GM18909 (cell line): ENCODE results near the gene POGLUT3.
A peak's percentile ranks its signal among the peaks of the same experiment; 100 is the strongest.

ENCODE experiments used
- ATAC-seq: cut with Tn5 transposase; IDR thresholded peaks from one replicate; pipeline ENCODE4 v1.9.1; 2021; ENCODE audit warnings: mild to moderate bottlenecking; ENCODE audit not compliant: unreplicated experiment, poor library complexity

Gene POGLUT3

DNA sequence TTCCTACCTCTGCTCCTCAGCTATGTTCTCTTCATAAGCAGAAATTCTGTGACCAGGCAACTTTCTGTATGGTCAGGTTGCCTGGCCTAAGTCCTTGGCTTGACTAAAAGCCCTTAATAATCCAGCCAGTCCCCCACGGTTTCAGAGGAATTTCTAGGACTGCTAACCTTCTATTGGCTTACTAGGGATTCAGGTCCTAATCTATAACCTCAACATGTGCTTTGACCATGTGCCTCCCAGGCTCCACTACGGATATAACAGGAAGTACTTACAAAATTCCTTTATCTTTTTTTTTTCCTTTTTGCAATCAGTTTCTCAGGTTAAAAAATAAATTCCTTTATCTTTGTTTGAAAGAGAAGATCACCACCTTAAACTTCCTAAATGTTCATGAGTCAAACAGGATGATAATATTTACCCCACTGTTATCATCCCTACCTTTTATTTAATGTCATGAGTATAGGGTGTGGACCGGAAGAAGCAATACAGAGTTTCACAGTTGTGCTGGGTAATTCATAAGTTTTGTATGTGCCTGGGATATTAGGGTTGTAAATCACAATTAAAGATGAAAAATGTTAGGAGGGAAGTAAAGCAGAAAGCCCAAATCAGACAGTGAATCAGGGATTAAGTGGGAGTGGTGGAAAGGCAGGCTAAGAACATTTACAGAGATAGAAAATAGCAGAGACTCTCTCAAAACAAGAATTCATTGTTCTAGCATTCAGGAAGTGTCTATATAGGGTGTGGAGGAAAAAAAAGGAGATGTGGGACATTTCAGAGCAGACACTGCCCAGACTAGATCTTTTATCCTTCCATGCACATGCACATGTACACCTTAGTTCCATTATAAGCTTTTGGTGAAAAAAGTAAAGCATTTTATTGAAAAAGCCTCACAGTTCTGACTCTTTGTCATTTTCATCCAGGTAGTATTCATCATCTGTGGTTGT is 10.7 kb upstream of the POGLUT3 start:
- ATAC-seq = no peak

- ATAC-seq = no peak
These were observed 3.2 kb upstream of the POGLUT3 start for GRCh38 chr11:108501396-108501795.

DNA sequence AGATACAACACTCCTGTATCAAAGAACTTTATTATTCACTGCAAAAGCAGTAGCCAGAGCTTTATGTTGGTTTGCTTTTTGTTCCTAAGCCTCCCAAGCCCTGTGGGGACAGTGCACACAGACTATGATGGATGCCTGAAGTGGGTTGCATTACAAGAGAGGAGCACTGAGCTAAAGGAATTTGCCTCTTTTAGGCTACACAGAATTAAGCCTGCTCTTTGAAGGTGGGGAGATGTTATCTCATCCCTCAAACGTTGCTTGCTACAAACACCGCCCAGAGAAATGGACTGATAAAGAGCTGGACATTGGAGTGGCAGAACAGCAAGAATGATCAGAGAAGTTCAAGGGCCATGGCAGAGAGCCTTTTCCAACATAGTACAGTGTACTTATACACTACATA is 2.5 kb upstream of the POGLUT3 start:
- no peak for ATAC-seq

DNA sequence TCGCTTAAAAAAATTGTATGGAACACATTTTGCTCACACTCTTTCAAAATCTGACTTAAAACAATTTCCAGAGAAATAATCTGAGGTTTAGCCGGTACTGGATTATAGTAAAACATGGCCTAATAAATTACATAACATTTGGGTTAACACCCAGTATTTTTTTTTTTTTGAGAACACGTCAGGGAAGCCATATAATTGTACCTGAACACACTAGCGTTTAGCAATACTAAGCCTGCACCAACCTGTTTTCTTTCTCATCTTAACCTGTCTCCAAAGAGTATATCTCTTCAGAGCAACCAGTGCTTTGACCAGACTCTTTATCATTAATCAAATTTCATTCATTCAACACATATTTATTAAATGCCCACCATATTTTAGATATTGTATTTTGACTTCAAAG is 2.0 kb upstream of the POGLUT3 start:
- ATAC-seq = no peak

DNA sequence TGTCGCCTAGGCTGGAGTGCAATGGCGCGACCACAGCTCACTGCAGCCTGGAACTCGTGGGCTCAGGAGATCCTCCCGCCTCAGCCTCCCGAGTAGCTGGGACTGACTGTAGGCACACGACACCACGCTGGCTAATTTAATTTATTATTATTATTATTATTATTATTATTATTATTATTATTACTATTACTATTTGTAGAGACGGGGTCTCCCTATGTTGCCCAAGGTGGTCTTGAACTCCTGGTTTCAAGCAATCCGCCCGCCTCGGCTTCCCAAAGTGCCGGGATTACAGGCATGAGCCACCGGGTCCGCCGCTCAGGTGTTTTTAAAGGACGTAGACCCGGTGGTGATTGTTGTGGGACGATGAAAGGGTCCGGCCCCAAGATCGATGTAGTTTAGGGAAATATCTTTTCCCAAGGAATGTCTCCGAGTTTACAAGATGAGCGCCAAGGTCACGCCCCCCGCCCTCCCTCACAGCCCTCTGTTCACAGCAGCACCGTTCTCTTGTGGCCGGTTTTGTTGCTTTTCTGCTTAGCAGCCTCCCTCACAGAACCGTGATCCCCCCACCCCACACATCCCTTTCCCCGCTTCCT is 728 bp upstream of the POGLUT3 start:
- no peak for ATAC-seq

- ATAC-seq = peak; percentile 60
These were observed 703 bp downstream of the POGLUT3 start for GRCh38 chr11:108497317-108498045.

DNA sequence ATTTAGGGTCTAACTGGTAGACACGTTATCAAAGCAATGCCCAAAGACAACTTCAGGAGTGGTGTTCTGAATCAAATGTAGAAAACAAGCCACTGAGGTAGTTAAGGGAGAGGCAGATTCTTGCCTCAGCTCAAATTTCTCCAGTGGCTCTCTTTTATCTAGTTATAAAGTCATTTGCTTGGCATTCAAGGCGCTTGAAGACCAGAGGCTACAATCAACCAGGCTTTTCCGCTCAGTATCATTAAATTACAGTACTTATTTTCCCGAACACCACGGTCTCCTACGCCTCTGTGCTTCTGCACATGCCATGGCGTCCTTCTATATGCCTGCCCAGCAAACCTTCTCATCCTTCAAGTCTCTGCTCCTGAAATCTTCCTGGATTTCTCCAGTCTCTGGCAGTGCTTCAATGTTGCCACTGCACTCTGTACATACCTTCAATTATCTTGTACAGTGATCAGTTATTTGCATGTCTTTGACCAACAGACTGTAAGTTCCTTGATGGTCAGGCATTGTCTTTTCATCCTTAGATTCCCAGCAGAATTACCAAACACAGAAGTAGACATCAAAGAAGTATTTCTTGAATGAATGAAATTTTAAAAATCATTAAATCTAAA is 1.4 kb downstream of the POGLUT3 start:
- ATAC-seq = no peak

DNA sequence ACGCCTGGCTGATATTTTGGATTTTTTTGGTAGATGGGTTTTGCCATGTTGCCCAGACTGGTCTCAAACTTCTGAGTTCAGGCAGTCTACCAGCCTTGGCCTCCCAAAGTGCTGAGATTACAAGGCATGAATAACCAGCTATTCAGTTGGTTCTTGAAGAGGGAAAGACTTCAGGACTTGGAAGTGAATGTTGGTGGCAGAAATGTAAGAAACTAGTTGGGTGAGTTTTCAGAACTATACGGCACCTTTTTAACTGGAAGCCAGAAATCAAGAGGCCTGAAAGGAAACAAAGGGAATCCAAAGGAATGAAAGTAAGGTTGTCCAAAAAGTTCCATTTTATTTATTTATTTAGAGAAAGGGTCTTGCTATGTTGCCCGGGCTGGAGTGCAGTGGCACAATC is 2.9 kb downstream of the POGLUT3 start:
- no peak for ATAC-seq

- no peak for ATAC-seq
These were observed 4.0 kb downstream of the POGLUT3 start for GRCh38 chr11:108494182-108494581.

DNA sequence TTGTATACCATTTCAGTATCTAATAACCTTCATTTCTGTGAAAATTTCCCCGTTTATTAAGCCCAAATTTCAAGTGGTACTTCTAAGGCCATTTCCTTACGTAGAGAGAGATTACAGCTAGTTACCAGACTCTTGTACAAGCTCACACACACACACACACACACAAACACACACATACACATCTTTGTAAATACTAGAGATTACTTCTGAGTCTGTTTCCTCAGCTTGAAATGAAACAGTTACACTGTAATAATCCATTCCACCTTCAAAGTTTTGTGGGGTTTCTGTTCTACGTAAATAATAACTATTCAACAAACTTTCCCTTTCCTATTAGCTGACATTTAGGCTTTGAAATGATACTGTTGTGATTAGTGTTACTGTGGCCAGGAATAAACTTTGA is 6.2 kb downstream of the POGLUT3 start:
- ATAC-seq = no peak

DNA sequence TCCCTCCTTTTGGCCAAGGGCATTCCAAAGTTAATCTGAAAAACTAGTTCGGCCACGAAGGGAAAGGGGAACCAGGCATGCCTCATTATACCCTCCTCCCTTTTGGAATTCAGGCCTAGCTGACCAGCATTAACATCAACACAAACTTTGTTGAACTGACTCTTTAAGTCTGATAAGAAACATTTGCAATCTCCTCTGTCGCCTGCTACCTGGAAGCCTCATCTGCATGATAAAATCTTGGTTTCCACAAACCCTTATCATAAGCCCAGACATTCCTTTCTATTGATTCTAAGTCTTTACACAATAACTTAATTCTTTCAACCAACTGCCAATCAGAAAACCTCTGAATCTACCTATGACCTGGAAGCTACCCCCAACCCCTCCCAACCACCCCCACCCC is 11.4 kb downstream of the POGLUT3 start:
- no peak for ATAC-seq

- ATAC-seq = no peak
These were observed 11.9 kb downstream of the POGLUT3 start for GRCh38 chr11:108486331-108486730.

GRCh38 chr11:108483163-108483562 is 15.0 kb downstream of the POGLUT3 start:
- ATAC-seq = no peak

- no peak for ATAC-seq
These were observed 23.3 kb downstream of the POGLUT3 start for GRCh38 chr11:108474664-108475463.

DNA sequence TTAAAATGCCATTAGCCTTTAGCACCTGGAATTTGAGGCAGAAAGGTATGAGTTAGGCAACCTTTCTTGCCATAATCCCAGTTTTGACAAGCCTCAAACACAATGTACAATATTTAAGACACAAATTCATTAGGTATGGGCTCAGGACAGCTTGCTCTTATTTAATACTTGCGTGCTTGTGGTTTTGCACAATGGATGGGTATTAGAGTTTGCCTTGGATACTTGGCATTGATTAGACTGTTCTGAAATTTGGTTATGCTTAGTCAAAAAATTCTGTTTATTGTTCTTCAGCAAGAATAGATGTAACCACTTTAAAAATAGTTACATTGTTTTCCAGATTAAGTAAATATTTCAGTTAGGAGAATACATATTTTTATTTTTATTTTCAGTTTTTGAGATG is 25.5 kb downstream of the POGLUT3 start:
- no peak for ATAC-seq

- ATAC-seq = no peak
These were observed 29.7 kb downstream of the POGLUT3 start for GRCh38 chr11:108468478-108468864.

DNA sequence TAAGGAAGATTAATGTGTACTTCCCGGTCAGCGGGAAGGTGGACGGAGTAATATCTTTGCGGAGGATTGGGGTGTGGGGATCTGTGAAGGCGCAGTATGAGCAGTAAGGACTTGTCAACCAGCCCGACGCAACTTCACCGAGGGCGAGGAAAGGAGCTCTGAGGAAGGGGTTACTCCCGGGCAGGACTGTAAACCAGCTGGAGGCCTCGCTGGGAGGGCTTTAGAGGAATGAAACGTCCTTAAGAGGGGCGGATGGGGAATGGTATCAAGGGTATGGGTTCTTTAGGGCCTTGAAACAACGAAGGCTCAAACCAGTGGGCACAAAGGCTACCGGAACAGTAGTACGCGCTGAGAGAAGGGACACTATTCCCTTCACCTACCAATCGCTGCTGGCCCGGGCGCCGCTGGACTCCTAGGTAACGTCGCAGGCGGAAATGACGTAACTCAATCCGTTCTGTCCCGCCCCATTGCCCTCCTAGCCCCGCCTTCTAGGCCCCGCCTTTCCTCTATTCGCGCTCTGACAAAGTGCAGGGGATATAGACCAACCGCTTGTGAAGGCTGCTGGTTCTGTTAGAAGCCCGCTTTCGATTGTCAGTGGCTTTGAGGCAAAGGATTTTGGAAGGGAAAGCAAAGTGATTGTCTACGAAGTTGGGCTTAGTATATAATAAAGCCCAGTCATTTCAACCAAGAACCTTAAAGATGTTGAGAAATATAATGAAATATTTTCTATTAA is 30.9 kb downstream of the POGLUT3 start, which contains the start of gene C11orf65:
TSS of gene C11orf65 (minus strand) at position 439 of the 733 bp plus-strand sequence. CDS start 5,970 bp downstream, outside the sequence.
- ATAC-seq = peak; percentile 99

DNA sequence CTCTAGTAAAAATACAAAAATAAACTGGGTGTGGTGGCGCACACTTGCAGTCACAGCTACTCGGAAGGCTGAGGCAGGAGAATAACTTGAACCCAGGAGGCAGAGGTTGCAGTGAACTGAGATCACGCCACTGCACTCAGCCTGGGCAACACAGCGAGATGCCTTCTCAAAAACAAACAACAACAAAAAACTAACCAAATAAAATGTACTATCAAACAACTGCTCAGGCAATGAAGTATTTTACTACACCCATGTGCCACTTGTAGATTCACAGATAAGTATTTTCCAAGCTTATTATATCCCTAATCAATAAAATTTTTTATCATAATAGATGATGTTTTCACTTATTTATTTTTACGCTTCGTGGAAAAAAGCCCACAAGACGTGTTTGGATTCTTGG is 31.8 kb downstream of the POGLUT3 start:
- no peak for ATAC-seq

DNA sequence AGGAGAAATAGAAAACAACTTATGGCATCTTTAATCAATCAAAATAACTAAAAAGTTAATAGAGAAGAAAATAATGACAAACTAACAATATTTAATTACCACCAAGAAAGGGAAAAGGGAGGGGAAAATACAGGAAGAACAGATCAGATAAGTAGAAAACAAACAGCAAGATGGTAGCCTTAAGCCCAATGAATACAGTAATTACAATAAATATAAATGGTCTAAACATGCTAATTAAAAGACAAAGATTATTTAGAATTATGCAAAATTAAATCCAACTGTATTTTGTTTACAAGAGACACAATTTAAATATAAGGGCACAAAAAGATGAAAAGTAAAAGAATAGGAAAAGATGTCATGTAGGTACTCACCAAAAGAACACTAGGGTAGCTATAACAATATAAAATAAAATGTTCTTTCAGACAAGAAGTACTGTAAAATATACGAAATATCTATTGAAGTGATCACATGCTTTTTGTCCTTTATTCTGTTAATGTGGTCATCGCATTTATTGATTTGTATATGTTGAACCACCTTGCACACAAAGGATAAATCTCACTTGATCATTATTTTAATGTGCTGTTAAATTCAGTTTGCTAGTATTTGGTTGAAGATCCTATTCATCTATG is 44.9 kb downstream of the POGLUT3 start:
- ATAC-seq = no peak
